Body of pancreas (tissue), 4 donors: ENCODE data around the gene PIK3CD. TPM values are rescaled to one million over a fixed set of nuclear protein-coding genes. Genes with fewer than 3 reads are reported as not detected.

Experiments used
- ATAC-seq: fragments of 150-250 bp; one replicate; pipeline ENCODE4 v1.9.1; 2016
- DNase-seq, 4 donors: peaks; one replicate each; pipeline ENCODE4 v3.0.0-alpha.2; 2019
- H3K27ac ChIP-seq, 4 donors: fragments of 200-600 bp; sonication (generic); 1 replicate in 3 of 4; 2 replicates in 1 of 4; pipeline versions ENCODE4 v1.5.1 to v1.6.1; 2016 to 2019; ENCODE audit warnings: mild to moderate bottlenecking in 1 of 4, mixed read lengths in 1 of 4, moderate library complexity in 1 of 4
- H3K27me3 ChIP-seq, 2 donors: fragments of 200-600 bp; sonication (generic); one replicate each; pipeline ENCODE4 v1.6.0; 2016; ENCODE audit warnings: mild to moderate bottlenecking in 1 of 2
- H3K36me3 ChIP-seq, 2 donors: fragments of 200-600 bp; sonication (generic); replicated peaks in 1 of 2; 2 replicates each; pipeline ENCODE4 v1.5.1; 2016; ENCODE audit warnings: low read depth in 2 of 2; ENCODE audit not compliant: insufficient read depth in 1 of 2
- H3K4me1 ChIP-seq: fragments of 200-600 bp; sonication (generic); one replicate; pipeline ENCODE4 v1.6.0; 2016
- H3K4me3 ChIP-seq, 2 donors: fragments of 200-600 bp; sonication (generic); 1 replicate in 1 of 2; 2 replicates in 1 of 2; pipeline ENCODE4 v1.5.1; 2016 to 2019
- H3K9me3 ChIP-seq, 3 donors: fragments of 200-600 bp; sonication (generic); 1 replicate in 2 of 3; 2 replicates in 1 of 3; pipeline ENCODE4 v1.5.1; 2016
- POLR2A ChIP-seq, 3 donors: fragments of 450-650 bp; IDR thresholded peaks; one replicate each; pipeline ENCODE4 v1.6.1; 2016; ENCODE audit warnings: antibody characterized with exemption in 3 of 3, mild to moderate bottlenecking in 2 of 3
- WGBS, 2 donors: methylation state at CpG; one replicate each; pipeline ENCODE4 v1.1.5; 2017; 5-methylcytosine and 5-hydroxymethylcytosine counted together
- intact Hi-C: fragments of 100-400 bp; cut with DNase I; formaldehyde crosslinking; loops from one replicate; pipeline ENCODE4 v1.15.1; 2023
- total RNA-seq, 2 donors: library from RNA; depleted of rRNA; stranded (reverse); fragments of >200 nt; gene quantifications; one replicate each; pipeline ENCODE4 v1.1.0, GENCODE V29; 2016
- TF ChIP-seq, protein P1 (sequence below), 7 experiments: fragments of 450-650 bp in 4 of 7; fragments of 200-600 bp in 3 of 7; sonication (generic) in 3 of 7; IDR thresholded peaks; one replicate each; pipeline ENCODE4 v1.5.1; 2016 to 2019; ENCODE audit warnings: antibody characterized with exemption in 7 of 7

The PIK3CD gene
- total RNA-seq, 2 donors from 2014 or later: 3.3 to 6.2 TPM

- no peak for TF ChIP-seq POLR2A (IDR thresholded peaks at IDR 0.05)
- intact Hi-C loops: no loop called here
- H3K36me3 ChIP-seq: peaks cover 0 to under 1% of the 10 kb centered on the region in 2 donors
- DNase-seq: no peak
- no peaks in the 10 kb centered on the region for H3K27me3 ChIP-seq
- WGBS, 2 donors: 98% methylated on average over 5 of the region's 6 CpGs; no CpG with 5 or more reads in 1 of the 2 donors
- H3K9me3 ChIP-seq: peaks cover 0 to 10% (median 0%) of the 10 kb centered on the region in 3 donors
- H3K4me1 ChIP-seq: no peaks in the 10 kb centered on the region
- no peak for ATAC-seq
- H3K4me3 ChIP-seq: no peak overlapping the region
- H3K27ac ChIP-seq: no peak overlapping the region
Measured at GRCh38 chr1:9723926-9724325, 72.4 kb downstream of the PIK3CD start.

- 73 to 96% methylated on average over 6 to 23 of the region's 24 CpGs for WGBS, 2 donors
- Histone ChIP-seq H3K27me3 (no peaks in the 10 kb centered on the region), H3K27ac (no peak overlapping the region), H3K36me3 (peaks cover 0 to 6% of the 10 kb centered on the region in 2 donors), H3K9me3 (peaks cover 0 to 10% (median 0%) of the 10 kb centered on the region in 3 donors), H3K4me1 (no peaks in the 10 kb centered on the region), H3K4me3 (no peak overlapping the region)
- peak; percentile 69 for ATAC-seq
- peak; percentile 48 to 57 (median 50) for DNase-seq
- intact Hi-C loops: no loop called here
- TF ChIP-seq, protein P1, sequence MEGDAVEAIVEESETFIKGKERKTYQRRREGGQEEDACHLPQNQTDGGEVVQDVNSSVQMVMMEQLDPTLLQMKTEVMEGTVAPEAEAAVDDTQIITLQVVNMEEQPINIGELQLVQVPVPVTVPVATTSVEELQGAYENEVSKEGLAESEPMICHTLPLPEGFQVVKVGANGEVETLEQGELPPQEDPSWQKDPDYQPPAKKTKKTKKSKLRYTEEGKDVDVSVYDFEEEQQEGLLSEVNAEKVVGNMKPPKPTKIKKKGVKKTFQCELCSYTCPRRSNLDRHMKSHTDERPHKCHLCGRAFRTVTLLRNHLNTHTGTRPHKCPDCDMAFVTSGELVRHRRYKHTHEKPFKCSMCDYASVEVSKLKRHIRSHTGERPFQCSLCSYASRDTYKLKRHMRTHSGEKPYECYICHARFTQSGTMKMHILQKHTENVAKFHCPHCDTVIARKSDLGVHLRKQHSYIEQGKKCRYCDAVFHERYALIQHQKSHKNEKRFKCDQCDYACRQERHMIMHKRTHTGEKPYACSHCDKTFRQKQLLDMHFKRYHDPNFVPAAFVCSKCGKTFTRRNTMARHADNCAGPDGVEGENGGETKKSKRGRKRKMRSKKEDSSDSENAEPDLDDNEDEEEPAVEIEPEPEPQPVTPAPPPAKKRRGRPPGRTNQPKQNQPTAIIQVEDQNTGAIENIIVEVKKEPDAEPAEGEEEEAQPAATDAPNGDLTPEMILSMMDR (IDR thresholded peaks at IDR 0.05): peak; percentile 56 to 69 (median 65)
- no peak for TF ChIP-seq POLR2A (IDR thresholded peaks at IDR 0.05)
Measured at GRCh38 chr1:9724706-9725476, 73.4 kb downstream of the PIK3CD start.

GRCh38 chr1:9726406-9726805, 74.9 kb downstream of the PIK3CD start:
- no peak for ATAC-seq
- no peaks in the 10 kb centered on the region for H3K27me3 ChIP-seq
- H3K4me3 ChIP-seq: no peak overlapping the region
- H3K27ac ChIP-seq: no peak overlapping the region
- WGBS, 2 donors: 96% methylated on average over 6 of the region's 6 CpGs
- intact Hi-C loops: no loop called here
- H3K4me1 ChIP-seq: no peaks in the 10 kb centered on the region
- H3K9me3 ChIP-seq: peaks cover 0 to 10% (median 0%) of the 10 kb centered on the region in 3 donors
- no peak for DNase-seq
- H3K36me3 ChIP-seq: peaks cover 14 to 19% of the 10 kb centered on the region in 2 donors
- TF ChIP-seq POLR2A (IDR thresholded peaks at IDR 0.05): no peak
- TF ChIP-seq, protein P1 (IDR thresholded peaks at IDR 0.05): no peak

- ATAC-seq (no peak), DNase-seq (no peak)
- Histone ChIP-seq H3K4me3 (no peak overlapping the region), H3K27ac (no peak overlapping the region), H3K27me3 (no peaks in the 10 kb centered on the region), H3K4me1 (no peaks in the 10 kb centered on the region), H3K9me3 (peaks cover 0 to 10% (median 0%) of the 10 kb centered on the region in 3 donors), H3K36me3 (peaks cover 15 to 23% of the 10 kb centered on the region in 2 donors)
- TF ChIP-seq, protein P1 (IDR thresholded peaks at IDR 0.05): no peak
- no peak for TF ChIP-seq POLR2A (IDR thresholded peaks at IDR 0.05)
- WGBS, 2 donors: 69 to 76% methylated on average over 12 to 25 of the region's 25 CpGs
- intact Hi-C loops: no loop called here
Measured at GRCh38 chr1:9726905-9727595, 75.5 kb downstream of the PIK3CD start.
